Activated T-helper 2 cell treated with anti-CD3 and anti-CD28 coated beads, Interferon-gamma antibody, Interleukin-2, Interleukin-4, amounts not matched to agents 10 μg/mL and 5 μg/mL and 100 μg/mL, durations not matched to agents 14 hours and 24 hours and 36 hours (primary cell): ENCODE measurements around the gene FAM78A. TPM values are rescaled to one million over a fixed set of nuclear protein-coding genes. Genes with fewer than 3 reads are reported as not detected.

Source experiments
- DNase-seq: peaks from one replicate; pipeline ENCODE4 v3.0.0; 2021; ENCODE audit warnings: low spot score
- H3K27ac Mint-ChIP-seq: one replicate; pipeline ENCODE4 v1.8.0; 2021; ENCODE audit warnings: mixed read lengths
- H3K27me3 Mint-ChIP-seq: one replicate; pipeline ENCODE4 v1.8.0; 2021; ENCODE audit warnings: low read depth, mixed read lengths
- H3K36me3 Mint-ChIP-seq: one replicate; pipeline ENCODE4 v1.8.0; 2021; ENCODE audit warnings: low read depth, mixed read lengths
- H3K4me1 Mint-ChIP-seq: one replicate; pipeline ENCODE4 v1.8.0; 2021; ENCODE audit warnings: low read depth, mixed read lengths
- H3K4me3 Mint-ChIP-seq: one replicate; pipeline ENCODE4 v1.8.0; 2021; ENCODE audit warnings: low read depth, mild to moderate bottlenecking, moderate library complexity, mixed read lengths
- H3K9me3 Mint-ChIP-seq: one replicate; pipeline ENCODE4 v1.8.0; 2021; ENCODE audit warnings: mixed read lengths
- intact Hi-C: fragments of 100-400 bp; cut with micrococcal nuclease; formaldehyde crosslinking; loops from one replicate; pipeline ENCODE4 v1.15.1; 2023
- total RNA-seq: library from RNA; stranded (reverse); gene quantifications from 2 replicates; pipeline ENCODE4 v1.2.3, GENCODE V29; 2022

FAM78A gene
- total RNA-seq, 1 donor from 2014 or later, result 55.3 TPM

- Mint-ChIP-seq H3K4me3 (peak overlapping the region; percentile 9), H3K27me3 (peaks cover 31% of the 10 kb centered on the region), H3K27ac (no peak overlapping the region), H3K36me3 (no peaks in the 10 kb centered on the region), H3K4me1 (peaks cover 17% of the 10 kb centered on the region), H3K9me3 (no peaks in the 10 kb centered on the region)
- intact Hi-C loops, result no loop called here
- no peak for DNase-seq
These were observed 5.9 kb upstream of the FAM78A start for GRCh38 chr9:131282175-131282574.

- Mint-ChIP-seq H3K4me3 (no peak overlapping the region), H3K36me3 (peaks cover under 1% of the 10 kb centered on the region), H3K4me1 (peaks cover 17% of the 10 kb centered on the region), H3K9me3 (no peaks in the 10 kb centered on the region), H3K27ac (no peak overlapping the region), H3K27me3 (peaks cover 31% of the 10 kb centered on the region)
- intact Hi-C loops, result no loop called here
- no peak for DNase-seq
These were observed 5.0 kb upstream of the FAM78A start for GRCh38 chr9:131281119-131281965.

GRCh38 chr9:131280660-131281059, 4.3 kb upstream of the FAM78A start:
- no peak overlapping the region for H3K27ac Mint-ChIP-seq
- H3K27me3 Mint-ChIP-seq, result peaks cover 31% of the 10 kb centered on the region
- no peak overlapping the region for H3K4me3 Mint-ChIP-seq
- no peaks in the 10 kb centered on the region for H3K9me3 Mint-ChIP-seq
- H3K4me1 Mint-ChIP-seq, result peaks cover 17% of the 10 kb centered on the region
- intact Hi-C loops, result no loop called here
- H3K36me3 Mint-ChIP-seq, result peaks cover 7% of the 10 kb centered on the region
- no peak for DNase-seq

- H3K4me3 Mint-ChIP-seq, result no peak overlapping the region
- peaks cover 17% of the 10 kb centered on the region for H3K4me1 Mint-ChIP-seq
- peaks cover 14% of the 10 kb centered on the region for H3K36me3 Mint-ChIP-seq
- intact Hi-C loops, result loop anchor here (5.0 to 10.0 kb wide), 3 partner anchors 153 to 1245 kb away; partner anchors contain the start of genes NUP214 and POMT1
- H3K27me3 Mint-ChIP-seq, result peaks cover 31% of the 10 kb centered on the region
- H3K27ac Mint-ChIP-seq, result no peak overlapping the region
- no peaks in the 10 kb centered on the region for H3K9me3 Mint-ChIP-seq
- DNase-seq, result no peak
These were observed 3.7 kb upstream of the FAM78A start for GRCh38 chr9:131279863-131280570.

- Mint-ChIP-seq H3K27me3 (peaks cover 25% of the 10 kb centered on the region), H3K4me1 (peaks cover 17% of the 10 kb centered on the region), H3K4me3 (peak overlapping the region; percentile 85), H3K27ac (peak overlapping the region; percentile 91), H3K36me3 (peaks cover 21% of the 10 kb centered on the region), H3K9me3 (no peaks in the 10 kb centered on the region)
- intact Hi-C loops, result loop anchor here (5.0 to 10.0 kb wide), 3 partner anchors 152 to 1245 kb away; partner anchors contain the start of genes NUP214 and POMT1
- no peak for DNase-seq
These were observed 3.0 kb upstream of the FAM78A start for GRCh38 chr9:131279196-131279862.

GRCh38 chr9:131278702-131279111, 2.4 kb upstream of the FAM78A start:
- DNase-seq, result peak; percentile 44
- H3K27ac Mint-ChIP-seq, result peak overlapping the region; percentile 91
- intact Hi-C loops, result loop anchor here (5.0 to 10.0 kb wide), 3 partner anchors 151 to 1244 kb away; partner anchors contain the start of genes NUP214 and POMT1
- H3K27me3 Mint-ChIP-seq, result peaks cover 20% of the 10 kb centered on the region
- H3K36me3 Mint-ChIP-seq, result peaks cover 27% of the 10 kb centered on the region
- peak overlapping the region; percentile 85 for H3K4me3 Mint-ChIP-seq
- H3K4me1 Mint-ChIP-seq, result peaks cover 19% of the 10 kb centered on the region
- no peaks in the 10 kb centered on the region for H3K9me3 Mint-ChIP-seq

- peaks cover 19% of the 10 kb centered on the region for H3K4me1 Mint-ChIP-seq
- no peaks in the 10 kb centered on the region for H3K9me3 Mint-ChIP-seq
- peak overlapping the region; percentile 85 for H3K4me3 Mint-ChIP-seq
- H3K27me3 Mint-ChIP-seq, result peaks cover 14% of the 10 kb centered on the region
- intact Hi-C loops, result loop anchor here (5.0 to 10.0 kb wide), 3 partner anchors 151 to 1243 kb away; partner anchors contain the start of genes NUP214 and POMT1
- peaks cover 33% of the 10 kb centered on the region for H3K36me3 Mint-ChIP-seq
- peak overlapping the region; percentile 91 for H3K27ac Mint-ChIP-seq
- DNase-seq, result peak; percentile 67
These were observed 1.8 kb upstream of the FAM78A start for GRCh38 chr9:131277910-131278701.

GRCh38 chr9:131277287-131277909, 1.1 kb upstream of the FAM78A start:
- Mint-ChIP-seq H3K4me3 (no peak overlapping the region), H3K9me3 (no peaks in the 10 kb centered on the region), H3K36me3 (peaks cover 38% of the 10 kb centered on the region), H3K27me3 (peaks cover 14% of the 10 kb centered on the region), H3K4me1 (peaks cover 23% of the 10 kb centered on the region), H3K27ac (no peak overlapping the region)
- DNase-seq, result no peak
- intact Hi-C loops, result loop anchor here (5.0 to 10.0 kb wide), 3 partner anchors 150 to 1243 kb away; partner anchors contain the start of genes NUP214 and POMT1

- no peak overlapping the region for H3K27ac Mint-ChIP-seq
- peak overlapping the region; percentile 56 for H3K4me3 Mint-ChIP-seq
- H3K4me1 Mint-ChIP-seq, result peaks cover 23% of the 10 kb centered on the region
- no peak for DNase-seq
- peaks cover 43% of the 10 kb centered on the region for H3K36me3 Mint-ChIP-seq
- peaks cover 8% of the 10 kb centered on the region for H3K27me3 Mint-ChIP-seq
- intact Hi-C loops, result loop anchor here (5.0 to 10.0 kb wide), 3 partner anchors 150 to 1242 kb away; partner anchors contain the start of genes NUP214 and POMT1
- H3K9me3 Mint-ChIP-seq, result no peaks in the 10 kb centered on the region
These were observed 579 bp upstream of the FAM78A start for GRCh38 chr9:131276891-131277286.

GRCh38 chr9:131275332-131276093, 797 bp downstream of the FAM78A start:
- H3K4me1 Mint-ChIP-seq, result peaks cover 34% of the 10 kb centered on the region
- H3K27me3 Mint-ChIP-seq, result no peaks in the 10 kb centered on the region
- intact Hi-C loops, result loop anchor here (2.0 to 10.0 kb wide), 4 partner anchors 97 to 1241 kb away; partner anchors contain the start of genes NUP214 and POMT1
- peak overlapping the region; percentile 97 for H3K27ac Mint-ChIP-seq
- H3K4me3 Mint-ChIP-seq, result peak overlapping the region; percentile 100
- DNase-seq, result peak; percentile 24
- no peaks in the 10 kb centered on the region for H3K9me3 Mint-ChIP-seq
- peaks cover 56% of the 10 kb centered on the region for H3K36me3 Mint-ChIP-seq
